Muscle layer of duodenum (tissue), 2 donors: Measurements from ENCODE around the gene ZIC2.
"Not testable (repeated sequence)": the region's sequence is repeated elsewhere in the genome, so short reads cannot be mapped to it uniquely, and the experiment has no call there.

Source experiments
- H3K27ac ChIP-seq: one replicate; pipeline ENCODE4 v1.7.0; 2013; ENCODE audit warnings: mild to moderate bottlenecking, low read length
- H3K27me3 ChIP-seq: one replicate; pipeline ENCODE4 v1.7.0; 2013; ENCODE audit warnings: low read depth, mild to moderate bottlenecking, control low read depth, low read length
- H3K36me3 ChIP-seq, 2 donors: one replicate each; pipeline ENCODE4 v1.7.0; 2013; ENCODE audit warnings: low read length in 2 of 2, control low read depth in 1 of 2, mild to moderate bottlenecking in 1 of 2; ENCODE audit not compliant: insufficient read depth in 2 of 2, control insufficient read depth in 1 of 2
- H3K4me1 ChIP-seq, 2 donors: one replicate each; pipeline ENCODE4 v1.7.0; 2013; ENCODE audit warnings: low read length in 2 of 2, mild to moderate bottlenecking in 2 of 2, control low read depth in 1 of 2, moderate library complexity in 1 of 2; ENCODE audit not compliant: insufficient read depth in 2 of 2, control insufficient read depth in 1 of 2
- H3K4me3 ChIP-seq, 2 donors: one replicate each; pipeline ENCODE4 v1.7.0; 2013; ENCODE audit warnings: low read length in 2 of 2, low read depth in 1 of 2, mild to moderate bottlenecking in 1 of 2
- H3K9me3 ChIP-seq, 2 donors: one replicate each; pipeline ENCODE4 v1.7.0; 2013; ENCODE audit warnings: low read length in 2 of 2, control low read depth in 1 of 2, mild to moderate bottlenecking in 1 of 2; ENCODE audit not compliant: control insufficient read depth in 1 of 2
- donor health status: healthy.

The ZIC2 gene

GRCh38 chr13:99949679-99950413 is 31.7 kb upstream of the ZIC2 start:
- Histone ChIP-seq H3K4me1 (no peaks in the 10 kb centered on the region), H3K27me3 (peaks cover 15% of the 10 kb centered on the region), H3K4me3 (no peak overlapping the region), H3K9me3 (no peaks in the 10 kb centered on the region), H3K27ac (no peak overlapping the region), H3K36me3 (no peaks in the 10 kb centered on the region)

GRCh38 chr13:99951666-99952065 is 29.9 kb upstream of the ZIC2 start:
- H3K4me1 ChIP-seq = peaks cover 7 to 14% of the 10 kb centered on the region in 2 donors
- H3K27ac ChIP-seq, H3K9me3 ChIP-seq, H3K36me3 ChIP-seq, H3K4me3 ChIP-seq: not testable (repeated sequence)
- peaks cover 33% of the 10 kb centered on the region for H3K27me3 ChIP-seq

DNA sequence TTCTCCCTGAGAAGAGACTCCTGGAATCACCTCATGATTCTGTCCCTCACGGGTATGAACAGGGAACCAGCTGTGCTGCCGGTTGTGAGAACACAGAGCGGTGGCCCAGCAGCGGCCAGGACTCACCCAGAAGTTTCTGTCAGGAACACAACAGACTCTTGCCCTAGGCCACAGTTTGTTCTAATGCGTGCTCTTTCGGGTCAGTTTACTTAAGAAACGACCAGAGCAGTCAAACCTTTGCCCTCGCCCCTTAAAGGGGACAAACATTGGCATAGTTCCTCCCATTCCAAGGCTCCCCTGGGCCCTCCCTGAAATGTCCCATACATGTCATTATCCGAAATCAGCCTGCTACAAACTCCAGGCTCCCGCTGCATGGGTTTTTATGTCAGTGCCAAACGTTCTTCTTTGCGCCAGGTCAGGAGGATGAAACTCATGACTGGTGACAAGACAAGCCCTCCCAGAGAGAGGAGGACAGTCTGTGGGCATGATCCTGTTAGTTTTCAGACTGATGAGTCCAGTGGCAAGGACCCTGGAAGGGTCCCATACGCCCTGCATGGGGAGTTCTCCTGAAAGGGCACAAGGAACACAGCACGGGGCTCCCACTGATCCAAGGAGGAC is 28.3 kb upstream of the ZIC2 start:
- Histone ChIP-seq H3K27me3 (peaks cover 44% of the 10 kb centered on the region), H3K27ac (no peak overlapping the region), H3K9me3 (no peaks in the 10 kb centered on the region), H3K4me1 (peaks cover 7 to 23% of the 10 kb centered on the region in 2 donors), H3K36me3 (no peaks in the 10 kb centered on the region), H3K4me3 (no peak overlapping the region)

- H3K4me3 ChIP-seq = peak overlapping the region in 1 of 2 donors; percentile 58
Measured at GRCh38 chr13:99955107-99955746, 26.4 kb upstream of the ZIC2 start.

DNA sequence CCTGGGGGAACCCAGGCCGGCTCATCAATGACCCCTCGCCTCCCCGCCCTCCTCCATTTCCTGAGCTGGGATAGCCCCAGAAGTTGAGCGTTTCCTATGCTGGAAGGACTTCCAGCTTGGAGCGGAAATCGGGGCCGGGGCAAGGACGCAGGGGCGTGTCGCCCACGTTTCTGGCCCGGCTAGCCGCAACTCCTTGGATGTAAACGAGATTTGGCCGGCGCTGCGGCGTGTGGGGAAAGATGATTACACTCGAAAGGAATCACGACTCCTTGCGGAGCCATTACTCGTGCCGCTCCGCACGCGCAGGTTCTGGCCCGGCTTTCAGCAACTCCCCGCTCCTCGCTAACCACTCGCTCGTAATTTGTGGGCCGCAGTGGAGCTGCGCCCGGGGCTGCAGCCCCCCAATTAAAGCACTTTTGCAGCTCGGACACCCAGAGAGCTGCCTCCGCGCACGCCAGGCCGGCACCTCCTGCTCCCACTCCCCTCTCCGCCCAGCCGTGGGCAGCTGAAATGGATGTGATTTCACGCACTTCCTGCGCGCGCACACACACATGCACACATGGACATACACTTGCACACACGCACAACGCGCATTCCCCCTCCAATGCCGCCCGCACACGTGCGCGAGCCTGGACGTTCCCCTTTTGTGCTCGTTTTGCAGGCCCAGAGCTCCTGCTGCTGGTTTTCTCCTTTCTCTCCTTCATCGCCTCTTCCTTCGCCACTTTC is 25.7 kb upstream of the ZIC2 start:
- Histone ChIP-seq H3K27me3 (peaks cover 63% of the 10 kb centered on the region), H3K36me3 (no peaks in the 10 kb centered on the region), H3K4me3 (peak overlapping the region in 1 of 2 donors; percentile 58), H3K27ac (no peak overlapping the region), H3K9me3 (no peaks in the 10 kb centered on the region), H3K4me1 (peaks cover 7 to 39% of the 10 kb centered on the region in 2 donors)

More at GRCh38 chr13:99955107-99955746, 26.4 kb upstream of the ZIC2 start:
- Histone ChIP-seq H3K9me3 (no peaks in the 10 kb centered on the region), H3K27ac (no peak overlapping the region), H3K4me1 (peaks cover 7 to 38% of the 10 kb centered on the region in 2 donors), H3K27me3 (peaks cover 64% of the 10 kb centered on the region), H3K36me3 (no peaks in the 10 kb centered on the region)

- peak overlapping the region in 1 of 2 donors; percentile 58 for H3K4me3 ChIP-seq
- no peaks in the 10 kb centered on the region for H3K9me3 ChIP-seq
- H3K36me3 ChIP-seq = no peaks in the 10 kb centered on the region
- H3K4me1 ChIP-seq = peaks cover 7 to 39% of the 10 kb centered on the region in 2 donors
- peaks cover 69% of the 10 kb centered on the region for H3K27me3 ChIP-seq
- no peak overlapping the region for H3K27ac ChIP-seq
Measured at GRCh38 chr13:99956473-99957349, 24.9 kb upstream of the ZIC2 start.

GRCh38 chr13:99958406-99959126 is 23.0 kb upstream of the ZIC2 start:
- Histone ChIP-seq H3K36me3 (no peaks in the 10 kb centered on the region), H3K4me1 (peaks cover 7 to 39% of the 10 kb centered on the region in 2 donors), H3K9me3 (no peaks in the 10 kb centered on the region), H3K27ac (no peak overlapping the region), H3K4me3 (no peak overlapping the region), H3K27me3 (peaks cover 81% of the 10 kb centered on the region)

DNA sequence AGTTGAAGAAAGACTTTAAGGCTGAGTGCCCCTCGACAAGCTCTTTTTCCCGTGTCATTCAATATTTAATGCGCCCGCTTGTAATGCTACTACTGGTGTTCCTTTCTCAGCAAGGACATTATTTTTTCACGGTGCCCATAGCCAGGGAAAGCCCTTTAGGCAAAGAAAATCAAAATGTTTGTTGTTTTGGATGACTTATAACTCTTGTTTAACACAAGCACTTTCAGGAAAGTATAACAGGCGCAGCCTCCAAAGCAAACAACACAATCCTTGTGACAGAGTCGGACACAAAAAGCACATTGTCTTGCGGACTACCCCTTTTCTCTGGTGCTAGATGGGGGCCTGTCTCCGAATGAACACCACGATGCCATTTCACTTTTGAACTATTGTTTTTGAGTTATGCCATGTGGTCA is 22.5 kb upstream of the ZIC2 start:
- Histone ChIP-seq H3K9me3 (no peaks in the 10 kb centered on the region), H3K27ac (no peak overlapping the region), H3K4me1 (peaks cover 7 to 39% of the 10 kb centered on the region in 2 donors), H3K4me3 (peak overlapping the region in 1 of 2 donors; percentile 33), H3K27me3 (peaks cover 86% of the 10 kb centered on the region), H3K36me3 (no peaks in the 10 kb centered on the region)

DNA sequence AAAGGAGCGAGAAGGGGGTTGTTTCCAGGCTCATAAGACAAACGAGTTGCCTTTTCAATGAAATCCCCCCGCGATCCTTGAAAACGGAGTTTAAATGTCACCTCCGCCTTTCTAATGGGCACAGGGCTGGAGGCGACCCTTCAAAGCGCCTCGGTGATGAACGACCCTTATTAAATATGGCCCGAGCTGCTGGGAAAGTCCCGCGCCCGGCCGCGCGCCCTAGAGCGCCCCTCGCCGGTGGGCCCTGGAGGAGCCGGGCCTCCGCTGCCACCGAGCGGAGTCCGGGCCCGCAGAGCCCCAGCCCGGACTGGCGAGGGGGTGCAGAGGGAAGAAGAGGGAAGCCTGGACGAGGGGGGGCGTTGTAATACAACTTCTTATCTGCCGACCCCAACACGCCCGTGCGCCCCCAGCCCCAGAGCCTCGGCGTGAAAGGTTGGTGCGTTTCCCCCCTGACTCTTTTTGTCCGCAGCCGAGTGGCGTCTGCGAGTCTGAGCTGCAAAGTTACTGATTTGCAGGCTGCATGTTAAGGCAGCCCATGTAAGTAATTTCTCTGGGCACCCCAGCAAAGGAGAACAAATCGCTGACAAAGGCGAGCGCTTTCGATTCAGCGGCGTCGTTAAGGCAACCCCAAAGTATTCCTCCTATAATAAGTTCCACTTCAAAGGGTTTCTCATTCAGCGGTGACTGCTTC is 21.9 kb upstream of the ZIC2 start:
- peak overlapping the region; percentile 31 to 33 for H3K4me3 ChIP-seq
- no peaks in the 10 kb centered on the region for H3K9me3 ChIP-seq
- no peak overlapping the region for H3K27ac ChIP-seq
- no peaks in the 10 kb centered on the region for H3K36me3 ChIP-seq
- peaks cover 7 to 39% of the 10 kb centered on the region in 2 donors for H3K4me1 ChIP-seq
- H3K27me3 ChIP-seq = peaks cover 84% of the 10 kb centered on the region
